DMS153 treated with DMSO at 0.1 percent for 48 hours (cell line): ENCODE data around the gene GRK5.
"Not testable (repeated sequence)": the region's sequence is repeated elsewhere in the genome, so short reads cannot be mapped to it uniquely, and the experiment has no call there.

Experiments
- DNase-seq: peaks from one replicate; lab custom pipeline; 2025; ENCODE audit not compliant: unreplicated experiment; lab: John Stamatoyannopoulos, UW

GRK5 gene

DNA sequence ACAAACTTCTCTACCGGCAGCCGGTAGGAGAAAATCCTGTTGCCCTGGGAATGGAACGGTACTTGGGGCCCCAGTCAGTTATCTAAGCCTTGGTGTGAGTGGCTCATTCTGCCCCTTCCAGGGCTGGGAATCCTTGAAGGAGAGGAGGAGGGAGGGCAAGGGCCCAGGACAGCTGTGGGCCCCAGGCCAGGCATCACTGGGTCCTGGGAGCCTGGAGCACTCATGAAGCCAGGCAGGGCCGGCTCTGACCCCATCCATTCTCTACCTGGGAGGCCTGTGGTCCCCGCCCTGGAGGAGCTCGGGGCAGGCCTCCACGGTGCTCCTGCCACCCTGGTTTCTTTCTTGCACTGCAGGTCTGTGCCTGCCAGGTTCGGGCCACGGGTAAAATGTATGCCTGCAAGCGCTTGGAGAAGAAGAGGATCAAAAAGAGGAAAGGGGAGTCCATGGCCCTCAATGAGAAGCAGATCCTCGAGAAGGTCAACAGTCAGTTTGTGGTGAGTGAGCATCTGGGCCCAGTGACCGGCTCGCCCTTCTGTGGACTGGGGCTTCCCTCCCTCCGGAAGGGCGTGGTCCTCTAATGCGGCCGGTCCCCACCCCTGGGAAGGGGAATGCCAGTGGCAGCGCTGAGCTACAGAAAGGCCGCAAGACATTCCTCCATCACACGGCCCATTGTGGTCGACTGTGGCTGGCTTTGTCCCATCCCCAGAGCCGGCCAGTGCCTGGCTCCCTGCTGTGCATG is 223.8 kb downstream of the GRK5 start:
- no peak for DNase-seq

GRCh38 chr10:119431773-119432135 is 224.4 kb downstream of the GRK5 start:
- DNase-seq, result no peak

GRCh38 chr10:119434942-119435341 is 227.6 kb downstream of the GRK5 start:
- not testable (repeated sequence) for DNase-seq

- DNase-seq, result no peak
These were observed 231.3 kb downstream of the GRK5 start for GRCh38 chr10:119438717-119439116.

- DNase-seq, result no peak
These were observed 232.6 kb downstream of the GRK5 start for GRCh38 chr10:119439922-119440321.

GRCh38 chr10:119441151-119441821 is 233.9 kb downstream of the GRK5 start:
- no peak for DNase-seq

DNA sequence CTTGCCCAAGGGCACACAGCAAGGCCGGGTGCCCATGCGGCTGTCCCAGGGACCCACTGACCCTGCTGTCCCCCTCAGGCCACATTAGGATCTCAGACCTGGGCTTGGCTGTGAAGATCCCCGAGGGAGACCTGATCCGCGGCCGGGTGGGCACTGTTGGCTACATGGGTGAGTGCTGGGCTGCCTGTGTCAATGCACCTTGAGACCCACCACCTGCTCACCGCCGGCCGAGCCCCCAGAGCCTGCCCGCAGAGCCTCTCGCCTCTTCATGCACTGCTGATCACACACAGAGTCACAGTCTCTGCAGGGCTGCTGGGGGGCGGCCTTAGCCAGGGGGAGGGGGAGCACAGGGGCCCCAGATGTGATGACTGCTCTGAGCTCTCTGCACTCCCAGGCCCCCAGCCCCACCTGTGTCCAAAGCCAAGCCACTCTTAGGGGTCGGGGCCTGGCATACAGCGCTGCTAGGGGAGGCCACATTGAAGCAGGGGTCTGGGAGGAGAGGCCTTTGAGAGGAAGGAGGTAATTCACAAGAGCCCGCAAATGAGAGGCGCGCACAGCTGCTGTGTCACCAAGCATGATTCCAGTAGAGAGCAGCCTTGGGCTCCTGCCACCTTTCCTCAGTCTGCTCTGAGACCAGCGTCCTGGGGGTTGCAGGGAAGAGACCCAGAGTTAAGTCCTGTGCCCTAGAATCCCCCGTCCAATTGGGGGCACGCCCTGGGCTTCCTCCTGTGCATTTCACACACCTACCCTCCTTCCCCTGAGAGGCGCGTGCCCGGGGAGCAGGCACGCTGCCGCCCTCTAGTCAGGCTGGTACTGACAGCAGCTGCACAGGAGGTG is 234.8 kb downstream of the GRK5 start:
- DNase-seq, result no peak

- DNase-seq, result no peak
These were observed 235.3 kb downstream of the GRK5 start for GRCh38 chr10:119442758-119443060.

- DNase-seq, result no peak
These were observed 236.1 kb downstream of the GRK5 start for GRCh38 chr10:119443441-119443840.

- DNase-seq, result no peak
These were observed 236.7 kb downstream of the GRK5 start for GRCh38 chr10:119443970-119444660.

GRCh38 chr10:119444866-119445265 is 237.5 kb downstream of the GRK5 start:
- DNase-seq, result no peak

- peak; percentile 12 for DNase-seq
These were observed 238.1 kb downstream of the GRK5 start for GRCh38 chr10:119445311-119445934.

- DNase-seq, result no peak
These were observed 238.6 kb downstream of the GRK5 start for GRCh38 chr10:119445935-119446317.

- no peak for DNase-seq
These were observed 239.3 kb downstream of the GRK5 start for GRCh38 chr10:119446441-119447277.

GRCh38 chr10:119447421-119447820 is 240.1 kb downstream of the GRK5 start:
- DNase-seq, result no peak

DNA sequence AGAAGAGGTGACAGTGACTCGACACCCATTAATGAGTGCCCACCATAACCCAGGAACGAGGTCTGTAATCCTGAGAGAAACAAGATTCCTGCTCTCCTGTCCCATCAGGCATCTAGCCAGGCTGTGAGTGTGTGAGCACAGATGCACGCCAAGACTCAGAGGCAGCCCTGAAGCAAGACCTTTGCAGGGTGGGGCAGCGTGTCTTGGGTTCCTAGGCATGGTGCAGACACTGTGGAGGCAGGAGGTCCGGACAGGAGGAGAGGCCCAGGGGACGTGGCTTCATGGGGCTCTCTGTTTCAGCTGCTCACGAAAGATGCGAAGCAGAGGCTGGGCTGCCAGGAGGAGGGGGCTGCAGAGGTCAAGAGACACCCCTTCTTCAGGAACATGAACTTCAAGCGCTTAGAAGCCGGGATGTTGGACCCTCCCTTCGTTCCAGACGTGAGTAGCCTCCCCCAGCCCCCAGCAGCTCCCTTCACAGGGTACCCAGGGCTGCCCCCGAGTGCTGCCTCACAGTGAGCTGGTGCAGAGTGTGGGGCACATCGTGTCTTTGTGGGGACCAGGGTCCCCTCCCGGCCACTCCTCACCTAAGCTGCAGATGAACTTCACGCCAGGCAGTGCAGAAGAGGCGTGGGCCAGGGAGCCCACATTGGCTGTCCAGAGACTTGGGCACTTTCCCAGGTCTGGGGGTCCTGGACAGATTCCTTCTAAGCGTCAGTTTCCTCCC is 240.6 kb downstream of the GRK5 start:
- no peak for DNase-seq

- no peak for DNase-seq
These were observed 241.5 kb downstream of the GRK5 start for GRCh38 chr10:119448628-119449584.

GRCh38 chr10:119449760-119450461 is 242.5 kb downstream of the GRK5 start:
- DNase-seq, result peak; percentile 0
